Rectal smooth muscle tissue (tissue), 1 donor: Measurements from ENCODE around the gene MCUB.
"Not testable (repeated sequence)": the region's sequence is repeated elsewhere in the genome, so short reads cannot be mapped to it uniquely, and the experiment has no call there.

ENCODE experiments used
- H3K27ac ChIP-seq: one replicate; pipeline ENCODE4 v1.7.0; 2013; ENCODE audit warnings: low read depth, low read length, inconsistent platforms
- H3K27me3 ChIP-seq: one replicate; pipeline ENCODE4 v1.7.0; 2013; ENCODE audit warnings: low read length; ENCODE audit not compliant: control insufficient read depth, insufficient read depth
- H3K36me3 ChIP-seq: one replicate; pipeline ENCODE4 v1.7.0; 2013; ENCODE audit warnings: low read length; ENCODE audit not compliant: control insufficient read depth, insufficient read depth
- H3K4me1 ChIP-seq: one replicate; pipeline ENCODE4 v1.7.0; 2013; ENCODE audit warnings: low read length; ENCODE audit not compliant: control insufficient read depth, insufficient read depth
- H3K4me3 ChIP-seq: one replicate; pipeline ENCODE4 v1.7.0; 2013; ENCODE audit warnings: low read length
- H3K9ac ChIP-seq: one replicate; pipeline ENCODE4 v1.7.0; 2013; ENCODE audit warnings: low read length

Gene MCUB

GRCh38 chr4:109559983-109560686, at the start of gene MCUB:
Gene MCUB (plus strand): TSS chr4:109560246. CDS start chr4:109560338, 92 bp downstream.
- no peaks in the 10 kb centered on the region for H3K27me3 ChIP-seq
- H3K9ac ChIP-seq = peak within 1 kb of the TSS; percentile 27
- H3K27ac ChIP-seq = peak within 1 kb of the TSS; percentile 76
- no peaks in the 10 kb centered on the region for H3K4me1 ChIP-seq
- peak within 1 kb of the TSS; percentile 71 for H3K4me3 ChIP-seq
- H3K36me3 ChIP-seq = no peaks in the 10 kb centered on the region

GRCh38 chr4:109510687-109511086, 49.4 kb upstream of the MCUB start:
- Histone ChIP-seq H3K27me3 (no peaks in the 10 kb centered on the region), H3K4me1 (no peaks in the 10 kb centered on the region), H3K36me3 (peaks cover 5% of the 10 kb centered on the region), H3K9ac (no peak overlapping the region), H3K27ac (no peak overlapping the region), H3K4me3 (no peak overlapping the region)

GRCh38 chr4:109511414-109511813, 48.6 kb upstream of the MCUB start:
- peaks cover 5% of the 10 kb centered on the region for H3K36me3 ChIP-seq

DNA sequence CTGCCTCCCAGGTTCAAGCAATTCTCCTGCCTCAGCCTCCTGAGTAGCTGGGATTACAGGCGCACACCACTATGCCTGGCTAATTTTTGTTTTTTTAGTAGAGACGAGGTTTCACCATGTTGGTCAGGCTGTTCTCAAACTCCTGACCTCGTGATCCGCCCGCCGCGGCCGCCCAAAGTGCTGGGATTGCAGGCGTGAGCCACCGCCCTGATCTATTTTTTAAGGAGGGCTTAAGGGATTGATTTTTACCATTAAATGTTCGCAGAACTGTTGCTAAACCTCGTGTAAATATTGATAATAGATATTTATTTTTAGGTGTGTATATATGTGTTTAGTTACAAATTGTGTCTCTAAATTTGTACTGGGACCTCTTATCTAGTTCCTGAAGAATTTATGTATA, 46.7 kb upstream of the MCUB start:
- H3K27me3 ChIP-seq = not testable (repeated sequence)

More at GRCh38 chr4:109511414-109511813, 48.6 kb upstream of the MCUB start:
- Histone ChIP-seq H3K4me1 (no peaks in the 10 kb centered on the region), H3K27ac (no peak overlapping the region), H3K27me3 (no peaks in the 10 kb centered on the region), H3K9ac (no peak overlapping the region), H3K4me3 (no peak overlapping the region)

GRCh38 chr4:109532182-109532581, 27.9 kb upstream of the MCUB start:
- no peak overlapping the region for H3K4me3 ChIP-seq
- H3K9ac ChIP-seq = no peak overlapping the region
- H3K36me3 ChIP-seq = peaks cover 23% of the 10 kb centered on the region
- no peaks in the 10 kb centered on the region for H3K4me1 ChIP-seq
- H3K27me3 ChIP-seq = no peaks in the 10 kb centered on the region
- no peak overlapping the region for H3K27ac ChIP-seq

More for the DNA sequence above, 46.7 kb upstream of the MCUB start:
- not testable (repeated sequence) for H3K4me3 ChIP-seq, H3K36me3 ChIP-seq, H3K9ac ChIP-seq, H3K27ac ChIP-seq, H3K4me1 ChIP-seq

- H3K36me3 ChIP-seq = peaks cover 16% of the 10 kb centered on the region
- H3K4me3 ChIP-seq = no peak overlapping the region
- no peak overlapping the region for H3K27ac ChIP-seq
- H3K4me1 ChIP-seq = no peaks in the 10 kb centered on the region
- no peak overlapping the region for H3K9ac ChIP-seq
- no peaks in the 10 kb centered on the region for H3K27me3 ChIP-seq
These were observed 14.6 kb upstream of the MCUB start for GRCh38 chr4:109545401-109545800.

DNA sequence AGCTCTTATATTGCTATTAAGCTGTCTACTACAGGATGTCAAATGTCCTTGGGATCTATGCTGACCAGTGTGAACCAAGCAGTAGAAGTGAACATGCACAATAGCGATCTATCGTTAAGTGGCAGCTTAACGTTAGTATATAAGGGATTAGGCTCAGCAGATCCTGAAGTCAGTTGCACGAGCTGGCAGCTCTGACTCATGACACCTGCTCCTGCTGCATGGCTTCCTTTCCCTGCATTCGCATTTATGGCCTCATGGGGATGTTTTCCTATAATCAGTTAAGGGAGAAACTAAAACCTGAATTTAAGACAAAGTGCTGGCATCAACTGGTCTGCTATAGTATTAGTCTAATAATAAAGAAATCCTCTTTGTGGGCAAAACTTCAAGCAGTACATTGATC, 12.7 kb upstream of the MCUB start:
- H3K9ac ChIP-seq = no peak overlapping the region
- H3K27ac ChIP-seq = no peak overlapping the region
- H3K4me1 ChIP-seq = no peaks in the 10 kb centered on the region
- H3K27me3 ChIP-seq = no peaks in the 10 kb centered on the region
- H3K36me3 ChIP-seq = peaks cover 11% of the 10 kb centered on the region
- no peak overlapping the region for H3K4me3 ChIP-seq

- Histone ChIP-seq H3K27me3 (no peaks in the 10 kb centered on the region), H3K4me3 (no peak overlapping the region), H3K36me3 (peaks cover 2% of the 10 kb centered on the region), H3K9ac (no peak overlapping the region), H3K27ac (no peak overlapping the region), H3K4me1 (no peaks in the 10 kb centered on the region)
These were observed 11.4 kb upstream of the MCUB start for GRCh38 chr4:109548655-109549054.

DNA sequence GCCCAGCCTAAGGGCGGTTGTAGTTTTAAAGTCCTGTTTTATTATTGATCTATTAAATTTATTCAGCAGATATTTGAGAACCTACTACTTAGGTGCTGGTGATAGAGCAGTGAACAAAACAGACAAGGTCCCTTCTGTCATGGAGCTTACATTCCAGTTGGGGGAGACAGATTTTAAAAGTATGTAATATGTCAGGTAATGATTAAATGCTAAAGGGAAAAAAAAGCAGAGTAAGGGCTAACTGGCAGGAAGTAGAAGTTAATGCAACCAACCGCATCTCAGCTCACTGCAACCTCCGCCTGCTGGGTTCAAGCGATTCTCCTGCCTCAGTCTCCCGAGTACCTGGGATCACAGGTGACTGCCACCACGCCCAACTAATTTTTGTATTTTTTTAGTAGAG, 7.8 kb upstream of the MCUB start:
- Histone ChIP-seq H3K27me3 (no peaks in the 10 kb centered on the region), H3K4me1 (no peaks in the 10 kb centered on the region), H3K4me3 (no peak overlapping the region), H3K9ac (no peak overlapping the region), H3K27ac (no peak overlapping the region), H3K36me3 (peaks cover 2% of the 10 kb centered on the region)

DNA sequence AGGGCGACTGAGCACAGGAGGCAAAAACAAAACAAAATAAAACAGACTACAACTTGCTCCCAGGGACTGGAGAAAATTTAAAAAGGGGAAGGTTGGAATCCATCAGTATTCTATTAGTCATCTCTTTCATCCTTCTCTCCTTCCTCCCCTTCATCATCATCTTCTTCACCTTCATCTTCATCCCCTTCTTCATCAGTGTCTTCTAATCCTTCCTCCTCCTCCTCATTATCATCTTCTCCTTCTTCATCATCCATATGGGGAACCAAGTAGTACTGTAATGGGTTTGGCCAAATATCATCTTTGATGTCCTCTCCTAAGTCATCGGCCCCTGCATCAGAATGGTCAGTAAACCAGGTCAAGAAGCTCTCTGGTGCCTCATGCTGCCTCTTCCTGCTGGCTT, 6.9 kb upstream of the MCUB start:
- H3K9ac ChIP-seq = no peak overlapping the region
- H3K27ac ChIP-seq = no peak overlapping the region
- H3K36me3 ChIP-seq = no peaks in the 10 kb centered on the region
- no peak overlapping the region for H3K4me3 ChIP-seq
- no peaks in the 10 kb centered on the region for H3K27me3 ChIP-seq
- no peaks in the 10 kb centered on the region for H3K4me1 ChIP-seq

DNA sequence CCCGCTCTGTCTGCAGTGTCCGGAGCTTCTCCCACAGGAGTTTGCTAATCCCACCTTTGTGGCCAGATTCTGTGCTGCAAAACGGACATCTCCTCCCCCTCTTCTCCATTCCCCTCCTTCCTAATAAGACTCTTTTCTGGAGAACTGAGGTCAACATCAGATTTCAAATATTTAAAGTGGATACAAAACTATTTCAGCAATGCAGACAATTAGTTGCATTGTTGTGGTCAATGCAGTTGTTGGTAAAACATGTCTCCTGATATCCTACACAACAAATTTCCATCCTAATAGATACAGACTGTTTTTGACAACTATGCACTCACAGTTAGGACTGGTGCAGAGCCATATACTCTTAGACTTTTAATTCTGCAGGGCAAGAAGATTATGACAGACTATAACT, 5.1 kb upstream of the MCUB start:
- no peak overlapping the region for H3K27ac ChIP-seq
- H3K27me3 ChIP-seq = no peaks in the 10 kb centered on the region
- H3K4me1 ChIP-seq = no peaks in the 10 kb centered on the region
- no peak overlapping the region for H3K9ac ChIP-seq
- H3K4me3 ChIP-seq = no peak overlapping the region
- H3K36me3 ChIP-seq = no peaks in the 10 kb centered on the region

- Histone ChIP-seq H3K4me3 (no peak overlapping the region), H3K36me3 (no peaks in the 10 kb centered on the region), H3K27ac (no peak overlapping the region), H3K9ac (no peak overlapping the region), H3K27me3 (no peaks in the 10 kb centered on the region), H3K4me1 (no peaks in the 10 kb centered on the region)
These were observed 2.6 kb upstream of the MCUB start for GRCh38 chr4:109557433-109557832.

- H3K4me1 ChIP-seq, H3K36me3 ChIP-seq, H3K9ac ChIP-seq, H3K4me3 ChIP-seq, H3K27me3 ChIP-seq, H3K27ac ChIP-seq: not testable (repeated sequence)
These were observed 2.0 kb upstream of the MCUB start for GRCh38 chr4:109558095-109558494.
